Transverse colon (tissue), 3 donors: Measurements from ENCODE around the gene RNGTT.

Experiments used
- CTCF ChIP-seq, 5 experiments: fragments of 200-600 bp in 3 of 5; fragments of 450-650 bp in 2 of 5; sonication (generic) in 3 of 5; IDR thresholded peaks; 1 replicate in 2 of 5; 2 replicates in 3 of 5; pipeline ENCODE4 v1.5.1; 2016 to 2017; ENCODE audit warnings: antibody characterized with exemption in 5 of 5, inconsistent platforms in 3 of 5, mild to moderate bottlenecking in 2 of 5, moderate library complexity in 1 of 5
- POLR2A ChIP-seq: fragments of 450-650 bp; IDR thresholded peaks from one replicate; pipeline ENCODE4 v1.6.1; 2016; ENCODE audit warnings: antibody characterized with exemption, mild to moderate bottlenecking, moderate library complexity

GRCh38 chr6:88680654-88681053 lies 282.8 kb downstream of the RNGTT start:
- TF ChIP-seq CTCF (IDR thresholded peaks at IDR 0.05): no peak
- TF ChIP-seq POLR2A: no peak
